ENCODE data around the gene BBS12.

DNA sequence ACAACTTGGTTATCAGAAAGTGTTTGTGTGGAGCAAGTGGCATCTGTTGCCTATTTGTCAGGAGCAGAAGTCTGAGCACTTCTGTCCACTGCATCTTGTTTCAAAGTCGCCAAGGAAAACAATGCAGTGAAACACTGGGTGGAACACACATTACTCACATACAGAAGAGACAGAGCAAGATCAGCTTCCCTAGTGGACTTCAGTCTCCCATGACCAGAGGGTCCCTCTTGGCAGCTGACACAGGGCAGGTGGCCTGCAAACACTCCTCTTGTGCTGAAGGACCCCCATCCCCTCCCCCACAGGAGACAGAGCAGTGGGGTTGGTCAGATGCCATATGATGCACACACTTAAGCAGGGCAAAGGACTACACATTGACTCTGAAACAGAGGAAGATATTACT lies 3.6 kb upstream of the BBS12 start:
- TF ChIP-seq, protein P1, sequence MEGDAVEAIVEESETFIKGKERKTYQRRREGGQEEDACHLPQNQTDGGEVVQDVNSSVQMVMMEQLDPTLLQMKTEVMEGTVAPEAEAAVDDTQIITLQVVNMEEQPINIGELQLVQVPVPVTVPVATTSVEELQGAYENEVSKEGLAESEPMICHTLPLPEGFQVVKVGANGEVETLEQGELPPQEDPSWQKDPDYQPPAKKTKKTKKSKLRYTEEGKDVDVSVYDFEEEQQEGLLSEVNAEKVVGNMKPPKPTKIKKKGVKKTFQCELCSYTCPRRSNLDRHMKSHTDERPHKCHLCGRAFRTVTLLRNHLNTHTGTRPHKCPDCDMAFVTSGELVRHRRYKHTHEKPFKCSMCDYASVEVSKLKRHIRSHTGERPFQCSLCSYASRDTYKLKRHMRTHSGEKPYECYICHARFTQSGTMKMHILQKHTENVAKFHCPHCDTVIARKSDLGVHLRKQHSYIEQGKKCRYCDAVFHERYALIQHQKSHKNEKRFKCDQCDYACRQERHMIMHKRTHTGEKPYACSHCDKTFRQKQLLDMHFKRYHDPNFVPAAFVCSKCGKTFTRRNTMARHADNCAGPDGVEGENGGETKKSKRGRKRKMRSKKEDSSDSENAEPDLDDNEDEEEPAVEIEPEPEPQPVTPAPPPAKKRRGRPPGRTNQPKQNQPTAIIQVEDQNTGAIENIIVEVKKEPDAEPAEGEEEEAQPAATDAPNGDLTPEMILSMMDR (IDR thresholded peaks at IDR 0.05; ENCODE audit: low read depth, low read length, missing input control) = no peak
- TF ChIP-seq FOXA1 (IDR thresholded peaks at IDR 0.05) (no peak), HNF4G (IDR thresholded peaks at IDR 0.05) (no peak), TAF1 (conservative IDR thresholded peaks at IDR 0.05) (no peak), RAD21 (IDR thresholded peaks at IDR 0.05) (no peak), JUND (IDR thresholded peaks at IDR 0.05) (no peak), SP1 (IDR thresholded peaks at IDR 0.05) (no peak)
- TF ChIP-seq, protein P2, sequence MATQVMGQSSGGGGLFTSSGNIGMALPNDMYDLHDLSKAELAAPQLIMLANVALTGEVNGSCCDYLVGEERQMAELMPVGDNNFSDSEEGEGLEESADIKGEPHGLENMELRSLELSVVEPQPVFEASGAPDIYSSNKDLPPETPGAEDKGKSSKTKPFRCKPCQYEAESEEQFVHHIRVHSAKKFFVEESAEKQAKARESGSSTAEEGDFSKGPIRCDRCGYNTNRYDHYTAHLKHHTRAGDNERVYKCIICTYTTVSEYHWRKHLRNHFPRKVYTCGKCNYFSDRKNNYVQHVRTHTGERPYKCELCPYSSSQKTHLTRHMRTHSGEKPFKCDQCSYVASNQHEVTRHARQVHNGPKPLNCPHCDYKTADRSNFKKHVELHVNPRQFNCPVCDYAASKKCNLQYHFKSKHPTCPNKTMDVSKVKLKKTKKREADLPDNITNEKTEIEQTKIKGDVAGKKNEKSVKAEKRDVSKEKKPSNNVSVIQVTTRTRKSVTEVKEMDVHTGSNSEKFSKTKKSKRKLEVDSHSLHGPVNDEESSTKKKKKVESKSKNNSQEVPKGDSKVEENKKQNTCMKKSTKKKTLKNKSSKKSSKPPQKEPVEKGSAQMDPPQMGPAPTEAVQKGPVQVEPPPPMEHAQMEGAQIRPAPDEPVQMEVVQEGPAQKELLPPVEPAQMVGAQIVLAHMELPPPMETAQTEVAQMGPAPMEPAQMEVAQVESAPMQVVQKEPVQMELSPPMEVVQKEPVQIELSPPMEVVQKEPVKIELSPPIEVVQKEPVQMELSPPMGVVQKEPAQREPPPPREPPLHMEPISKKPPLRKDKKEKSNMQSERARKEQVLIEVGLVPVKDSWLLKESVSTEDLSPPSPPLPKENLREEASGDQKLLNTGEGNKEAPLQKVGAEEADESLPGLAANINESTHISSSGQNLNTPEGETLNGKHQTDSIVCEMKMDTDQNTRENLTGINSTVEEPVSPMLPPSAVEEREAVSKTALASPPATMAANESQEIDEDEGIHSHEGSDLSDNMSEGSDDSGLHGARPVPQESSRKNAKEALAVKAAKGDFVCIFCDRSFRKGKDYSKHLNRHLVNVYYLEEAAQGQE (IDR thresholded peaks at IDR 0.05) = no peak
- TF ChIP-seq, protein P3, sequence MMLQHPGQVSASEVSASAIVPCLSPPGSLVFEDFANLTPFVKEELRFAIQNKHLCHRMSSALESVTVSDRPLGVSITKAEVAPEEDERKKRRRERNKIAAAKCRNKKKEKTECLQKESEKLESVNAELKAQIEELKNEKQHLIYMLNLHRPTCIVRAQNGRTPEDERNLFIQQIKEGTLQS (IDR thresholded peaks at IDR 0.05) = no peak
